ENCODE measurements around the gene MTF2.
"Not testable (repeated sequence)": the region's sequence is repeated elsewhere in the genome, so short reads cannot be mapped to it uniquely, and the experiment has no call there.

MTF2 gene

DNA sequence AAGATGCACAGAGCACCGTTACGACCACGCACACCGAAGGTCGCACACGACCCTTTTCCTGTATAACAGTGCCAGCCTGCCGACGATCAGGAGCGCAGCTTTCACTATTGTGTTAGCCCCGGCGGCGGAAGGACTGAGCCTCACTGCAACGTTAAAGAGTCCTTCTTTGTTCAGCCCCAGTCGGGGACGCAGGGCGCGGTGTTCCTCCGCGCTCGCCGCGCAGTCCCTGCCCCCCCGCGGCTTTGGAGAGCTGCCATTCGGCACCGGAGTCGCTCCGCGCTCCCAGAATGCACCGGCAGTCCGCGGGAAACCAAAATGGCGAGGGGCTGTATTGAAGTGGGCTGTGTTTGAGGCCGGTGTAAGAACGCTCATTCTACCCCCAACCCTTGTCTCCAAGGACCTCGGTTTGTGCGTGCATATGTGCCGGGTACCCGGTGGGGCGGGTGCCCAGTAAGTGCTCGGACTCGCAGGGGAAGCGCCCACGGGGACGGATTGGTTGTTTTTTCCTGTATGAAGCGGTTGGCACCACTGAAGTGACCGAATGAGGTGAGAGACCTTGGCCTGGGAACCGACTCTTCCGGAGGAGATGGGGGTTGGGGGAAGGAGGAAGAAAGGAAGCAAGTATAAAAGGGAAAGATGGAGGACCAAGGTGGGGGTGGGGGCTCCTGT lies at the start of gene MTF2:
TSS of gene MTF2 (plus strand) at position 298 of the 669 bp plus-strand sequence. CDS start at position 542, 244 bp downstream.
- DNase-seq (ENCODE audit: low spot score), result peak; percentile 96

DNA sequence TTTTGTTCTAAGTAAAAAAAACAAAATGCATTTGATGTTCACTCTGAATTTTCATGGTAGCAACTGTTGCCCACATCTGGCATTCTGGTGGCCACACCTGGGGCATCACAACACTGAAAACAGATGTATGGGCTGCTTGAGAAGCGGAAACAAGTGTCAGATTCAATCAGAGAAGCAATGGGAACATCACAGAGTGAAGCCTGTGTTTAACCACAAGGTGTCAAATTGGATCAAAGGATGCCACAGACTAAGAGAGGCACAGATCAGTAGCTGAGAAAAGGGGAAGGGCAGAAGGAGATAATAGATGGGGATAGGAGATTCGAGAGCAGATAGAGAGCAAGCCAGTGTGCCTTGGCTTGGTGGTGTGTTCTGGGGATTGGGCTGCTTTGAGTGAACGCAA lies 49.8 kb upstream of the MTF2 start:
- DNase-seq (ENCODE audit: low spot score), result peak; percentile 92

DNA sequence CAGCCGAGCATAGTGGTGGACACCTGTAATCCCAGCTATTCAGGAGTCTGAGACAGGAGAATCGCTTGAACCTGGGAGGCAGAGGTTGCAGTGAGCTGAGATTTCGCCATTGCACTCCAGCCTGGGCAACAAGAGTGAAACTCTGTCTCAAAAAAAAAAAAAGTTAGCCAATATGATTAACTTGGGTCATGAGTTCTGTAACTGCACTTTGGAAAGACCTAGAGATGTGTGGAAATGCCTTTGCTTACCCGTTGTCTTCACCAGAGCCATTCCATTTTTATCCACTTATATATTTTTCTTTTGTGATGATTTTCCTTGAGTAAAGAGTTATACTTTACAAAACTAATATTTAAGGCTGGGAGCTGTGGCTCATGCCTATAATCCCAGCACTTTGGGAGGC lies 48.9 kb upstream of the MTF2 start:
- not testable (repeated sequence) for DNase-seq (ENCODE audit: low spot score)

DNA sequence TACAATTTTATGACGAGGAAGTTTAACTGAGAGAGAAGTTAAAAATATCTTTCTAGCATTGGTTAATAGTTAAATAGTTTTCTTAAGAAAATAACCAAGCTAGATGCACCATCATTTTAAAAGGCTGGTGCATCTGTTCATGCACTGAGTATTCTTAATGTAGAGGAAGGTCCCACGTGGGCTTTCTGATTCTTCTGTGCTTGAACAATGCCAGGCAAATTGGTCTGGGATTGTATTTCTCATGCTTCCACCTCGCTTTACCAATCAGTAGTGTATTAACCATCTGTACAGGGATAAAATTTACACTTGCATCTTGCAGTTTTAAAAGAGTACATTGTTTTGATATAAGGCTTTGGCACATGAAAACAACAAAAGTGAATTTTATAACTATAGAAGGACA lies 47.4 kb upstream of the MTF2 start:
- no peak for DNase-seq (ENCODE audit: low spot score)

DNA sequence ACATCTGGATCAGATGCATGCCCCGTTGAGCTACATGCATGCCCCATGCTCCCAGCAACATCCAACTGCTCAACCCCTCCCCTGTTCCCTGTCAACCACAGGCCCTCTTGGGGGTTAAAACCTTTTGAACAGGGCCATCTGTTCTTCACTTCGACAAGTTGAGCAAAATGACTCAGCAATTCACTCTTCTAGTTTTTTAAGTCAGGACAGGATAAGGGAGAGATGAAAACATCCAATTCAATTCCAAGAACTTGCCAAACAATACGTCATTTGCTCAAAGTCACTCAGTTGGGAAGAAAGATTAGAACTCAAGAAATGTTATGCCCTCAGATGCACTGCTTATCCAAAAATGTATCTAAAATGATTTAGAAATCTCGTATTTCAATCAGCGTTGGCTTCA lies 46.1 kb upstream of the MTF2 start:
- DNase-seq (ENCODE audit: low spot score), result peak; percentile 52

DNA sequence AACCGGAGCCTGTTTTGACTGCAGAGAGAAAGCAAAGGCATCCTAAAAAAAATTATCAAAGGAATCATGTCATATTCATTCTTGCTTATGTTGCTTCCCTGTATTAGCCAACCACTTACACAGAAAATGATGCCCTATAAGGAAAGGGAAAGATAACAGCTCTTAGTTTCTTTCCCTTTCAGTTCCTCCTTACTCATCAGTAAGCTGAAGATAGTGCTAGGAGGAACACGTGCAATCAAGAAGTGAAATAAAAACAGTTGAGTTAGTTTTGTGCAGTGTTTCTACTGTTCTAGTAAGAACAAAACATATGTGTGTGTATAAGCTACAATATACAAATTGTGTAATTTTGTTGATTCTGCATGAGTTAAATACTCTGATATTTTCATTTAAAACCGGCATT lies 45.3 kb upstream of the MTF2 start:
- DNase-seq (ENCODE audit: low spot score), result peak; percentile 64

DNA sequence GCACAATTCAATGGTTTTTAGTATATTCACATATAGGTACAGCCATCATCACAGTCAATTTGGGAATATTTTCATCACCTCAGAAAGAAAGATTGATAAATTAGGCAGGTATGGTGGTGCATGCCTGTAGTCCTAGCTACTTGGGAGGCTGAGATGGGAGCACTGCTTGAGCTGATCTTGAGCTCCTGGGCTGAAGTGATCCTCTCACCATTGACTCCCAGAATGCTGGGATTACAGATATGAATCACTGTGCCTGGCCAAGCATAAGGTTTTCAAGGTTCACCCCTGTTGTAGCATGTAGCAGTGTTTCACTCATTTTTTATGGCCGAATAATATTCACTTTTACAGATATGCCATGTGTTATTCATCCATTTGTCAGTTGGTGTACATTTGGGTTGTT lies 44.7 kb upstream of the MTF2 start:
- DNase-seq (ENCODE audit: low spot score), result no peak

DNA sequence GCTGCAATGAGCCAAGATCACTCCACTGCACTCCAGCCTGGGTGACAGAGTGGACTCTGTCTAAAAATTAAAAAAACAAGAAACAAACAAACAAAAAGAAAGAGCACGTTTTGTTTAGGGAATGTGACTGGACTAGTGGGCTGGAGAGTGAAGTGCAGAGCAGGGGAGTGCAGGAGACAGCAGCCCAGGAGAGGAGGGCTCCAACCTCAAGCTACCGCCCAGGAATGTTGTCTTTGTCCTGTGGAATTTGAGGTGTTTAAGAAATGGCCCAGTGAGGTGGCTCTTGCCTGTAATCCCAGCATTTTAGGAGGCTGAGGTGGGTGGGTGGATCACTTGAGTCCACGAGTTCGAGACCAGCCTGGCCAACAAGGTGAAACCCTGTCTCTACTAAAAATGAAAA lies 42.4 kb upstream of the MTF2 start:
- no peak for DNase-seq (ENCODE audit: low spot score)

DNA sequence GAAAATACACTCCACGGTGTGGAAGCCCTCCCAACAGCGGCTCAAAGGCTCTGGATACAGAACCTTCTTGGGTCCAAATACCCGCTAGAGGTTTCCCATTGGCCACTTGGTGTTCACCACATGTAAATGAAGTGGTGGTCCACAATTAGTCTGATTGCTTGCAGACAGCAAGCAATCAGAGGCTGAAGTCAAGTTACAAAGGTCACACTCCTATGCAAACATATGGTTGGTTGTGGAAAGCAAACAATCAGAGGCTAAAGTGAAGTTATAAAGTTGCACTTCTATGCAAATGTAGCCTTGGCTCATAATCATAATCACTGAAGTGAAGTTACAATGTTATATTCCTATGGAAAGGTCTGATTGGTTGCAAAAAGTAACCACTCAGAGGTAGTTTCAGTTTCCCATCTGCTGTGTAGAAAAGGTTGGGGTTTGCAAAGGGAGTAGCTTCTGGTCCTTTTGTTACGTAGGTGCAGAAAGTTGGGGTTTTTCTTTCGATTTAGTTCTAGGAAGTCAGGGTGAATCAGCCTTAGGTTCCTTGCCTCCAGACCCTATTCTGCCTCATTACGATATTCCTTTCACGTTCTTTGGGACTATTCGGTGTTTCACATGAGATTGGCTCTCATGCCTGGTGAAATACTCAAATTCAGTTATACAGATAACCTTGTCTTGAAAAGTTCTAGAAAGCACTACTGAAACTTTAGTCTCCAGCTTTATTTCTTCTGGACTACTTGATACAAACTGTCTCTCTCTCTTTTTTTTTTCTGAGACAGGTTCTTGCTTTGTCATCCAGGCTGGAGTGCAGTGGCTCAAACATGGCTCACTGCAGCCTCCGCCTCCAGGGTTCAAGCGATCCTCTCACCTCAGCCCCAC lies 36.7 kb upstream of the MTF2 start:
- DNase-seq (ENCODE audit: low spot score), result no peak

DNA sequence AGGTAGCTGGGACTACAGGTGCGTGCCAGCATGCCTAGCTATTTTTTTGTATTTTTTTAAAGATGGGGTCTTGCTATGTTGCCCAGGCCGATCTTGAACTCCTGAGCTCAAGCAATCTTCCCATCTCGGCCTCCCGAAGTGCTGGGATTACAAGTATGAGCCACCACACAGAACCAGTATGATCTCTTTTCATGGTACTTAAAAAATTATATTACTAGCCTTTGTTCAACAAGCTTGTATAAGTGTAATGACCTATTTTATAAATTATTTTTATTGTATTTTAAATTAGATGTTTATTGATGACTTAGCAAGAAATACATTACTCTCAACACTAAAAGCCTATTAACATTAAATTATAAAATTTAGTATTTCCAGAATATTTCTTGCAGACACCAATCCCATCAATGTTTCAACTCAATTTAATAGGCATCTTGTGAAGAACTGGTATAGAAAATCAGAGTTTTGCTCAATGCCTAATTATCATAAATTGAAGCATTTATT lies 36.0 kb upstream of the MTF2 start:
- DNase-seq (ENCODE audit: low spot score), result no peak

DNA sequence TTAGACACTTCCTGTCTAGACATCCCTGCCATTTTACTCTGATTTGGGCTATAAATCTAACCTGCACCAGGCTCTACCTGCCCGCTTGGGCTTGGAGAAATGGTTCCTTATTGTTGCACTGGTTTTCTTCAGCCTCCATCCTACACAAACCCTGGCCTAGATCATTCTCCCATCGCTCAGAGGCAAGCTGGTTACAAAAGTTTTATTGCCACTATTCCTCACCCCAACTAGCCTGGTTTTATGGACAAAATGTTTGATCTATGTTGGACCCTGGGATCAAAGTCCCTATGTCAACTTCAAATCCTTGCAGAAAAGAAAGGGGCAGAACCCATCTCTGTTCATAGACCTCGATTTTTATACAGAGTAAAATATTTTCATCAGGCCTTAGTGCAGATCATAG lies 31.5 kb upstream of the MTF2 start:
- no peak for DNase-seq (ENCODE audit: low spot score)

DNA sequence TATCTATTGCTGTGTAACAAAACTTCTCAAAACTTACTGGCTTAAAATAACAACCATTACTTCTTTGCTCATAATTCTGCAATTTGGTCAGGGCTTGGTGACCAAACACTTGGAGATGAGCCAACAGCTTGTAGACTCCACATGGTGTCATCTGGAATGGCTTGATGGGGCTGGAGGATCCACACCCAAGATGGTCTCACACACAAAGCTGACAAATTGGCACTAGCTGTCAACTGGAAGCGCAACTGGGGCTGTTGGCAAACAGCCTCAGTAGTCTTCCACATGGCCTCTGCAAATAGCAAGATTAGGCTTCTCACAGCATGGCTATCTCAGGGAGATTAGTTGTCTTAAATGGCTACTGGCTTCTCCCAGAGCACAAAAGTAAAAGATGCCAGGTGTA lies 27.1 kb upstream of the MTF2 start:
- no peak for DNase-seq (ENCODE audit: low spot score)

DNA sequence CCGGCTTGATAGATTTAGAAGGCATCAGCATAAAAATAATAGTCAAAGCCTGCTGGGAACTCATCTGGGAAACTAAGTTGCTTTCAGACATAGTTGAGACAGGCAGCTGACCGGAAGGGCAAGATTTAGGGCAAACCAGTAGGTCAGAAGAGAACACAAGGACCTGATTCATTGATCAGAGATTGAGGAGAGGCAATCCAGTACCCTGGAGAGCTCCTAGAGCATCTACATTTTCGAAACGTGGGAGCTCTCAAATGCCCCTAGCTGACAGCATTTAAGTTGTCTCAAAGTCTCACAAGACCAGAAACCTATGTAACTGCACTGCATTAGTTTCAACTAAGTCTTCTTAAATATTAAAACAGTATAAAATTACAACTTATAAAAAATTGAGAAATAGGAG lies 22.9 kb upstream of the MTF2 start:
- peak; percentile 30 for DNase-seq (ENCODE audit: low spot score)

DNA sequence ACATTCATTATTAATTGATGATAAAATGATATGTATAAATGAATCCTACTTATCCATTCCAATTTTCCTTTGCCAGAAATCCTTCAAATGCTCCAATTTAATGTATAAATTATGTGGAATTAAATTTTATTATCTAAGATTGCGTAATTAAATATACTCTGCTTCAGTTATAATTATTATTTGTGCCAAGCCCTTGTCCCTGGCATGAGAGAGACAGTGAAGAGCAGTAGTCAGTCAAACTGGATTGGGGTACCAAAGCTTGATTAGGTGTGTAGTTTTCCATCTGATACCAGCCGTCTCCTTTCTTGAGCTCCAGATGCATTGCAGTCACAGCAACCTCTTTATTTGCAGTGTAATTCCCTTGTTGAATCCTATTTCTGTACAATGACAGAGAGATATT lies 22.4 kb upstream of the MTF2 start:
- DNase-seq (ENCODE audit: low spot score), result no peak

DNA sequence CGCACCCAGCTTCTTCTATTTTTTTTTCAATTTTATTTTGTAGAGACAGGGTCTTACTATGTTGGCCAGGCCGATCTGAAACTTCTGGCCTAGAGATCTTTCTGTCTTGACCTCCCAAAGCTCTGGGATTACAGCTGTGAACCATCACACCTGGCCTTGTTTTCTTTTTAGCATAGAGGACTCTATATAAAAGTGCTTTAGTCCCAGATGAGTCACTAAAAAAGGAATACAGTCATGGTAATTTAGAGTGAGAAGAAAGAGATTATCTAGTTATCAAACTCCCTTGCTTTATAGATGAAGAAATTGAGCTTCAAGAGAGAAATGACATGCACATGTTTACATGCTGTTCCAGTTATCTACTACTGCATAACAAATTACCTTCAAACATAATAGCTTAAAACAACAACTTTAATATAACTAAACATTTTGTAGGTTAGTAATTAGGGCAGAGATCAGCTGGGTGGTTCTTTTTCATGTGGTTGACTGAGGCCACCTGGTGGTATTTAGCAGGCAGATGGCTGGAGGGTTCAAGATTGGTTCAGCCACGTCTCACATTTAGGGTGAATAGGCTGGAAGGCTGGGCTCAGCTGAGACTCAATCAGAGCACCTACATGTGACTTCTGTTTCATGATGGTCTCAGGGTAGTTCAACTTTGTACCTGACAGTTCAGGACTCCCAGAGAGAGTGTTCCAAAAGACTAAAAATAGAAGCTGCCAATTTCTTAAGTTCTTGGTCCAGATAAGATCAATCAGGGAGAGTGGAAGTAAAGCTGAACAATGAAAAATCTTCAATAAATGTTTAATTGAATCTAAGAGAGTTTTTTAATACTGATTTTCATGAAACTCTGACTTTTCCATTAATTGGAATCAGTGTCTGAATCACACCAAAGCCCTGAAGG lies 16.9 kb upstream of the MTF2 start:
- peak; percentile 73 for DNase-seq (ENCODE audit: low spot score)

DNA sequence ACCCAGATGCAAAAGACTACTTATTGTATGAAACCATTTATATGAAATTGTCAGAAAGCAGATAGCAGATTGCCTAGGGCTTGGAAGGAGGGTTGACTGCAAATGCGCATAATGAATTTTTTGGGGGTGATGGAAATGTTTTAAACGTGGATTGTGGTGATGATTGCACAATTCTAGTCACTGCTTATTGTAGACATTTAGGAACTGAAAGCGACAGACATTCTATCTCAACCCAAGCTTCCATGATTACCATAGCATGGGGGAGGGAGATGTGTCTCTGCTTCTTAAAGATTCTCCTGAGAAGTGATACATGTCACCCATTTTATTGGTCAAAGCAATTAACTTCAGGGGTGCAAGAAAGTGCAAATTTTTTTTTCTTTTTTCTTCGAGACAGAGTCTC lies 2.8 kb upstream of the MTF2 start:
- DNase-seq (ENCODE audit: low spot score), result no peak

DNA sequence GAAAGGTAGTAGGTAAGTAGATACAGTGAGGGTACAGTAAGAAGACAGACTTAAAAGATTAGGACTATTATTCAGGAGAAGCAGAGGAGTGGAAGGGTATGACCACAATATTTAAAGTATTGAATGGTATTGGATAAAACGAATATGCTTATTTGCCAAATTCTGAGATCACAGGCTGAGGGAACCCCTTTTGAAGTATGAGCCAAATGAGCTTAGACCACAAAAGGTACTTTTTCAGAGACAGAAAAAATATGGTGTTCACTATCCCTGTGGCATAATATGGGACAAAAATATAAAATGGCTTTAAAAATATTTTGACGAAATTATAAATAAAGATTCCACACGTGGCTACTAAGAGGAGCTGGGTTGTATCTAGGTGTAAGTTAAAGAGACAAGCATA lies 880 bp upstream of the MTF2 start:
- no peak for DNase-seq (ENCODE audit: low spot score)

DNA sequence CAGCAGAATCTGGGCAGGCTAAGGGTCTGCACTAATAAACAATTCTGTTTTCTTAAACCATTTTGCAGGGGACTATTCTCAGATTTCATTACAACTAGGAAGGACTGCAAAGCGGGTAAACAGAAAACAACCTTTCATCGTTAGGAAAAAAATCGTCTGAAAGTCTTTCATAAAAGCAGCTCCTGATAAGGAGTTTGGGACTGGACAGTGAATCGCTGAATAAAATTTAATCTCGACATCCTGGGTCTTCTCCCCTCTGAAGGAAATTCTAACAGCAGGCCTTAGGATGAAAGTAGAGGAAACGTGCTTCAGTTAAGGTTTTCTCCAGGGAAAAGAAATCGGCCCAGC lies 471 bp upstream of the MTF2 start:
- DNase-seq (ENCODE audit: low spot score), result no peak

DNA sequence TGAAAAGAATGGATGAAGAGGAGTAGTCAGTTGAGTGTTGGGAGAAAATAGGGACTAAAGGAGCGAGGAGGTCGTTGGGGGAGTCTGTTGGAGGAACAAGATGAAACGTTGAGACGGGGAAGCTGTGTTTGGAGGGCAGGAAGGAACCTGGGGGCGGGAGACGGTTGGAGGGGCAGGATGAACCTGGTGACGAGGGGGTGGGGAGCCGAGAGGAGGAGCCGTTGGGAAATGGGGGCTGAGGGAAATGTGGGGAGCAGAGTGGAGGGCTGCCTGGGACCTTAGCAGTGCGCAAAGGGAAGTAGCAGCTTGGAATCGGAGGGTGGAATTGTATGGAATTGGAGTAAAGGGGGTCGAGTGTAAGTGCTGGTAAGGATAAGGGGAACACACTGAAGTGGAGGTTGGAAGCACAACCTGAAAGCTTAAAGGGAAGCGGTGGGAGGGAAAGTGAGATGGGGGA lies 630 bp downstream of the MTF2 start:
- DNase-seq (ENCODE audit: low spot score), result peak; percentile 46

DNA sequence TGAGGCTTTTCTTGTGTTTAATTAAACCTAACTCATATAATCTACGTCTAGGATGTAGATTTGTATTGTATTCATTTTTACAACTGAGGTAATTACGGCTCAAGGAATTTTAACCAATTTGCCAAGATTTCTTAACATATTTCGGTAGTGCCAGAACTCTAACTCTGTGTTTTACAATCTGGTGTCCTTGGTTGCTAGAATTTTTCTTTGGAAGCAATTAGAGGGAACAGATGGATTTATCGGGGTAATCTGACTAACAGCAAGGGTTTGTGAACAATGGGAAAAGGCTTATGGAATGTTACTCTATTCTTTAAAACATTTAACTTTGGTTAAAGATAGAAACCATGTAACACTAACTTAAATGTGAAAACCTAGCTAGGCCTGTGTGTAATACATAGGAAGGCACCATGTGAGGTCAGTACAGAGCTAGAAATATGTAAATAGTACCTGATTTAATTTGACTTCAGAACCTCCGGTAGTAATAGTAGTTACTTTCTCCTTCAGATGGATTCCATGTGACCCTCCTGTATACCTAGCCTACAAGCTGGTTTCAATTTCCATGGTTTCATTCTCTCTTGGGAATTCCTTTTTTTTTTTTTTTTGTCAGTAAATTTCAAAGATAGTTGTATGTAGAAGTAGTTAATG lies 1.2 kb downstream of the MTF2 start:
- DNase-seq (ENCODE audit: low spot score), result peak; percentile 89

DNA sequence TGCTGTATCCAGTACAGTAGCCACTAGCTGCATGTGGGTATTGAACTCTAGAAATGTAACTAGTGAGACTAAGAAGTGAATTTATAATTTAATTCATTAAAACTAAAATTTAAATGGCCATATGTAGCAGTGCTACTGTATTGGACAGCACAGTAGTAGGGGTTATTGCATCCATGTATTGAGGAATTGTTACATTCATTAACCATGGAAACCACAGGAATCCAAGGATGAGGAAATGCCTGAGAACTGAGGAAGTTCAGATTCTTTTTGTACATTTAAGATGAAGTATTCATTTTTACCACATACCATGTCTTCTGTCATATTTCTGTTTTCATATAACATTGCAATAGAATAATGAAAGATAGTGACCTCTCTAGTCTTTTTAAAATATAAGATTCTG lies 2.6 kb downstream of the MTF2 start:
- DNase-seq (ENCODE audit: low spot score), result no peak

DNA sequence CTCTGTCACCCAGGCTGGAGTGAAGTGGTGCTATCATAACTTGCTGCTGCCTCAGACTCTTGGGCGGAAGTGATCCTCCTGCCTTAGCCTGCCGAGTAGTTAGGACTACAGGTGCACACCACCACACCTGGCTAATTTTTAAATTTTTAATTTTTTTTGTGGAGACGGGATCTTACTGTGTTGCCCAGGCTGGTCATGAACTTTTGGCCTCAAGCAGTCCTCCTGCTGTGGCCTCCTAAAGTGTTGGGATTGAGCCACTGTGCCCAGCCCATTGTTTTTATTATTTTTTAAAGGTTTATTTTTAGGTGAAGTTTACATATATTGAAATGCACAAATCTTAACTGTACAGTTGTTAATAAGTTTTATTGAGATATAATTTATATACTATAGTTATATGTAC lies 3.2 kb downstream of the MTF2 start:
- no peak for DNase-seq (ENCODE audit: low spot score)

Data from NAMALWA (cell line).